HepG2 (cell line): ENCODE measurements around the gene OR6S1. TPM values are rescaled to one million over a fixed set of nuclear protein-coding genes. Genes with fewer than 3 reads are reported as not detected.

Experiments used
- AHR ChIP-seq: IDR thresholded peaks from 2 replicates; pipeline ENCODE4 v1.6.1; 2018; ENCODE audit warnings: missing genetic modification reagents, missing compliant biosample characterization
- HNF1A ChIP-seq, 2 experiments: sonication (generic) in 1 of 2; formaldehyde crosslinking in 1 of 2; IDR thresholded peaks; 2 replicates each; pipeline versions ENCODE4 v1.4.0 to v1.6.1; 2016 to 2020; ENCODE audit warnings: borderline replicate concordance in 1 of 2, low read depth in 1 of 2, mild to moderate bottlenecking in 1 of 2, missing genetic modification reagents in 1 of 2
- ONECUT2 ChIP-seq: sonication (generic); formaldehyde crosslinking; IDR thresholded peaks from 2 replicates; pipeline ENCODE4 v1.4.0; 2020; ENCODE audit warnings: missing genetic modification reagents
- SNAPC4 ChIP-seq: sonication (generic); formaldehyde crosslinking; IDR thresholded peaks from 2 replicates; pipeline ENCODE4 v1.4.0; 2020; ENCODE audit warnings: mild to moderate bottlenecking, missing genetic modification reagents
- ZFAT ChIP-seq: sonication (generic); formaldehyde crosslinking; conservative IDR thresholded peaks from 2 replicates; pipeline ENCODE4 v1.8.1; 2023; ENCODE audit warnings: missing genetic modification reagents, inconsistent platforms
- ZFX ChIP-seq: sonication (generic); formaldehyde crosslinking; IDR thresholded peaks from 2 replicates; pipeline ENCODE4 v1.4.0; 2020; ENCODE audit warnings: mild to moderate bottlenecking, low read depth, missing genetic modification reagents, moderate library complexity
- ZGPAT ChIP-seq: IDR thresholded peaks from 2 replicates; pipeline ENCODE4 v1.6.1; 2016; ENCODE audit warnings: mild to moderate bottlenecking
- ZNF280D ChIP-seq: sonication (generic); formaldehyde crosslinking; IDR thresholded peaks from 2 replicates; pipeline ENCODE4 v1.5.1; 2020; ENCODE audit warnings: mild to moderate bottlenecking, missing genetic modification reagents
- ZNF503 ChIP-seq: sonication (generic); formaldehyde crosslinking; IDR thresholded peaks from 2 replicates; pipeline ENCODE4 v1.4.0; 2020; ENCODE audit warnings: missing genetic modification reagents
- ZNF564 ChIP-seq: sonication (generic); formaldehyde crosslinking; IDR thresholded peaks from 2 replicates; pipeline ENCODE4 v1.8.1; 2023; ENCODE audit warnings: mild to moderate bottlenecking, missing genetic modification reagents
- polyA plus RNA-seq, 8 experiments: library from polyadenylated mRNA; depleted of rRNA in 3 of 8; stranded (reverse) in 7 of 8; unstranded in 1 of 8; fragments of >200 nt; fragmentation: Illumina TruSeq in 4 of 8; extraction: Trizol in 4 of 8; gene quantifications; 2 replicates each; pipeline versions ENCODE4 v1.2.1 to v1.2.3, GENCODE V29; 2011 to 2016; ENCODE audit warnings: low read depth in 4 of 8, missing spikeins in 1 of 8, mixed read lengths in 1 of 8; ENCODE audit not compliant: insufficient read depth in 1 of 8
- total RNA-seq, 5 experiments: library from RNA; depleted of rRNA; stranded (reverse); fragments of >200 nt; fragmentation: Illumina TruSeq; extraction: Trizol; gene quantifications; 2 replicates each; pipeline ENCODE4 v1.2.3, GENCODE V29; 2016; ENCODE audit warnings: low read depth in 1 of 5

The OR6S1 gene
- total and polyA plus RNA-seq, 2 of the 13 experiments (the other 11 are each of a cell fraction or from before 2014, with no cell fraction given), result 0.09 TPM; not detected in 1

- TF ChIP-seq HNF1A (IDR thresholded peaks at IDR 0.05; ENCODE audit: low read depth) (peak; percentile 33; the same call in 1 of the 2 replicates), HNF1A (CRISPR knock-in tag; IDR thresholded peaks at IDR 0.05; ENCODE audit: borderline replicate concordance) (0 out of 2 replicates have a peak, but pooled peaks have one; percentile 56), SNAPC4 (CRISPR knock-in tag) (peak; percentile 91), ONECUT2 (0 out of 2 replicates have a peak, but pooled peaks have one; percentile 11), ZNF564 (CRISPR knock-in tag) (peak; percentile 83; the same call in 1 of the 2 replicates), ZNF503 (CRISPR knock-in tag) (peak; percentile 57), ZNF280D (CRISPR knock-in tag) (peak; percentile 65; the same call in 1 of the 2 replicates), ZFAT (CRISPR knock-in tag) (0 out of 2 replicates have a peak, but pooled peaks have one; percentile 54), ZGPAT (CRISPR knock-in tag) (peak; percentile 82), AHR (CRISPR knock-in tag) (no peak), ZFX (CRISPR knock-in tag) (peak; percentile 40)
Observed at GRCh38 chr14:20681348-20682126, 40.0 kb upstream of the OR6S1 start (continued).
